K562 (cell line): ENCODE data around the gene SSU72. TPM values are rescaled to one million over a fixed set of nuclear protein-coding genes. Genes with fewer than 3 reads are reported as not detected.
"Not testable (repeated sequence)": the region's sequence is repeated elsewhere in the genome, so short reads cannot be mapped to it uniquely, and the experiment has no call there.

Source experiments
- CC2D1A ChIP-seq: fragments of 450-650 bp; IDR thresholded peaks from 2 replicates; pipeline ENCODE4 v1.6.1; 2017; ENCODE audit warnings: mild to moderate bottlenecking
- CUX1 ChIP-seq: fragments of 200-800 bp; sonication (Bioruptor generic); IDR thresholded peaks from 2 replicates; pipeline ENCODE4 v1.6.1; 2016; ENCODE audit warnings: missing genetic modification characterization, missing compliant biosample characterization
- E2F1 ChIP-seq: sonication (generic); formaldehyde crosslinking; IDR thresholded peaks from 2 replicates; pipeline ENCODE4 v1.8.1; 2023; ENCODE audit warnings: mild to moderate bottlenecking, missing genetic modification reagents, moderate library complexity
- GTF2E2 ChIP-seq: fragments of 200-800 bp; sonication (Bioruptor generic); IDR thresholded peaks from 2 replicates; pipeline ENCODE4 v1.6.1; 2016; ENCODE audit warnings: missing genetic modification characterization, missing compliant biosample characterization
- L3MBTL2 ChIP-seq: fragments of 450-650 bp; IDR thresholded peaks from 2 replicates; pipeline ENCODE4 v1.6.1; 2016; ENCODE audit warnings: mild to moderate bottlenecking, moderate library complexity
- LEF1 ChIP-seq: fragments of 450-650 bp; IDR thresholded peaks from 2 replicates; pipeline ENCODE4 v1.6.1; 2016; ENCODE audit warnings: mild to moderate bottlenecking
- MITF ChIP-seq: IDR thresholded peaks from 2 replicates; pipeline ENCODE4 v1.6.1; 2014; ENCODE audit warnings: antibody characterized with exemption
- NFIC ChIP-seq: fragments of 450-650 bp; IDR thresholded peaks from 2 replicates; pipeline ENCODE4 v1.6.1; 2017; ENCODE audit warnings: mild to moderate bottlenecking, inconsistent platforms
- PBX2 ChIP-seq, 2 experiments: IDR thresholded peaks in 1 of 2; conservative IDR thresholded peaks in 1 of 2; 2 replicates each; pipeline ENCODE4 v1.6.1; 2016; ENCODE audit warnings: low read depth in 2 of 2, mild to moderate bottlenecking in 1 of 2, missing compliant biosample characterization in 1 of 2, missing genetic modification characterization in 1 of 2, moderate library complexity in 1 of 2
- TOE1 ChIP-seq, 2 experiments: fragments of 450-650 bp in 1 of 2; sonication (generic) in 1 of 2; formaldehyde crosslinking in 1 of 2; IDR thresholded peaks; 2 replicates each; pipeline versions ENCODE4 v1.7.1 to v1.8.0; 2016 to 2022; ENCODE audit warnings: borderline replicate concordance in 2 of 2, mild to moderate bottlenecking in 2 of 2, antibody characterized with exemption in 1 of 2, inconsistent platforms in 1 of 2, low read depth in 1 of 2, missing genetic modification reagents in 1 of 2, moderate library complexity in 1 of 2
- polyA plus RNA-seq, 8 experiments: library from polyadenylated mRNA; depleted of rRNA in 4 of 8; stranded (reverse) in 5 of 8; unstranded in 3 of 8; fragments of >200 nt; fragmentation: Nextera tagmentation in 2 of 8; fragmentation: Illumina TruSeq in 1 of 8; extraction: Ambion mirVana in 2 of 8; extraction: Trizol in 1 of 8; gene quantifications; 2 replicates each; pipeline versions ENCODE4 v1.2.1 to v1.2.3, GENCODE V29; 2011 to 2014; ENCODE audit warnings: inconsistent platforms in 1 of 8, missing spikeins in 1 of 8
- total RNA-seq, 7 experiments: library from RNA; depleted of rRNA in 6 of 7; stranded (reverse); fragments of >200 nt in 6 of 7; fragmentation: Illumina TruSeq in 2 of 7; extraction: Trizol in 2 of 7; gene quantifications; 2 replicates each; pipeline versions ENCODE4 v1.2.1 to v1.2.3, GENCODE V29; 2011 to 2021; ENCODE audit warnings: low replicate concordance in 1 of 7

The SSU72 gene
- total and polyA plus RNA-seq, 9 of the 15 experiments (the other 6 are each of a cell fraction or from before 2014, with no cell fraction given): 70.8 to 201 (median 94.6) TPM

- not testable (repeated sequence) for TF ChIP-seq PBX2 (CRISPR knock-in tag; IDR thresholded peaks at IDR 0.05; ENCODE audit: low read depth); TOE1 (CRISPR knock-in tag; IDR thresholded peaks at IDR 0.05; ENCODE audit: borderline replicate concordance, low read depth)
- peak; percentile 87 for TF ChIP-seq PBX2 (tag; conservative IDR thresholded peaks at IDR 0.05; ENCODE audit: low read depth)
- peak; percentile 50 for TF ChIP-seq L3MBTL2
- TF ChIP-seq TOE1 (IDR thresholded peaks at IDR 0.05; ENCODE audit: borderline replicate concordance): peak; percentile 94
- peak; percentile 74; the same call in 1 of the 2 replicates for TF ChIP-seq GTF2E2 (tag)
- TF ChIP-seq NFIC: peak; percentile 18; the same call in 1 of the 2 replicates
- peak; percentile 50; the same call in 1 of the 2 replicates for TF ChIP-seq CC2D1A
- 0 out of 2 replicates have a peak, but pooled peaks have one; percentile 35 for TF ChIP-seq MITF
- peak; percentile 41; the same call in 1 of the 2 replicates for TF ChIP-seq CUX1 (CRISPR knock-in tag)
- TF ChIP-seq LEF1: peak; percentile 75; the same call in 1 of the 2 replicates
- TF ChIP-seq E2F1: 0 out of 2 replicates have a peak, but pooled peaks have one; percentile 52
Observed at GRCh38 chr1:1504777-1505365, 69.8 kb downstream of the SSU72 start (continued).
